HL-60 (cell line): Measurements from ENCODE around the gene DEPDC1.

ENCODE experiments used
- DNase-seq, 2 experiments: peaks; one replicate each; pipeline ENCODE4 v3.0.0-alpha.2; 2010 to 2020; ENCODE audit warnings: low read depth in 1 of 2, low spot score in 1 of 2
- H3K27ac ChIP-seq: fragments of 250-450 bp; sonication (Bioruptor Pico); replicated peaks from 2 replicates; pipeline ENCODE4 v1.5.1; 2020; ENCODE audit warnings: mild to moderate bottlenecking, moderate library complexity
- H3K27me3 ChIP-seq: fragments of 250-450 bp; sonication (Bioruptor Pico); 2 replicates; pipeline ENCODE4 v1.5.1; 2021; ENCODE audit warnings: mild to moderate bottlenecking, moderate library complexity; ENCODE audit not compliant: insufficient read depth, poor library complexity, severe bottlenecking
- H3K4me3 ChIP-seq: replicated peaks from 2 replicates; pipeline ENCODE4 v1.5.1; 2011; ENCODE audit warnings: mild to moderate bottlenecking, control low read depth, low read length; ENCODE audit not compliant: insufficient read depth
- GABPA ChIP-seq: IDR thresholded peaks from 2 replicates; pipeline ENCODE4 v1.6.1; 2012; ENCODE audit warnings: low read depth
- POLR2AphosphoS5 ChIP-seq: IDR thresholded peaks from 2 replicates; pipeline ENCODE4 v1.6.1; 2012; ENCODE audit warnings: low read depth
- SPI1 ChIP-seq: IDR thresholded peaks from 2 replicates; pipeline ENCODE4 v1.6.1; 2012; ENCODE audit warnings: low read depth, mild to moderate bottlenecking, borderline replicate concordance
- TF ChIP-seq, protein P1 (sequence below): IDR thresholded peaks from 2 replicates; pipeline ENCODE4 v1.6.1; 2012; ENCODE audit warnings: low read depth; ENCODE audit not compliant: insufficient replicate concordance
- TF ChIP-seq, protein P2 (sequence below): IDR thresholded peaks from one replicate; pipeline ENCODE4 v1.5.1; 2011; ENCODE audit warnings: low read length, control low read depth, inconsistent platforms; ENCODE audit not compliant: insufficient read depth

The DEPDC1 gene

DNA sequence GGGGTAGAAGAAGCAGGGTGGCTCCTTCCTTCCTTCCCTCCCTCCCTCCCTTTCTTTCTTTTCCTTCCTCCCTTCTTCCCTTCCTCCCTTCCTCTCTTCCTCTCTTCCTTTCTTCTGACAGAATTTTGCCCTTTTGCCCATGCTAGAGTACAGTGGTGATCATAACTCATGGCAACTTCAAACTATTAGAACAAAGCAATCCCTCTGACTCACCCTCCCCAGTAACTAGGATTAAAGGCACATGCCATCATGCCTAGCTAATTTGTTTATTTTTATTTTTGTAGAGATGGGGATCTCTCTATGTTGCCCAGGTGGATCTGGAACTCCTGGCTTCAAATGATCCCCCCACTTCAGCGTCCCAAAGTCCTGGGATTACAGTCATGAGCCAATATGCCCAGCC lies 37.1 kb downstream of the DEPDC1 start:
- DNase-seq = no peak
- TF ChIP-seq GABPA = no peak
- TF ChIP-seq, protein P1, sequence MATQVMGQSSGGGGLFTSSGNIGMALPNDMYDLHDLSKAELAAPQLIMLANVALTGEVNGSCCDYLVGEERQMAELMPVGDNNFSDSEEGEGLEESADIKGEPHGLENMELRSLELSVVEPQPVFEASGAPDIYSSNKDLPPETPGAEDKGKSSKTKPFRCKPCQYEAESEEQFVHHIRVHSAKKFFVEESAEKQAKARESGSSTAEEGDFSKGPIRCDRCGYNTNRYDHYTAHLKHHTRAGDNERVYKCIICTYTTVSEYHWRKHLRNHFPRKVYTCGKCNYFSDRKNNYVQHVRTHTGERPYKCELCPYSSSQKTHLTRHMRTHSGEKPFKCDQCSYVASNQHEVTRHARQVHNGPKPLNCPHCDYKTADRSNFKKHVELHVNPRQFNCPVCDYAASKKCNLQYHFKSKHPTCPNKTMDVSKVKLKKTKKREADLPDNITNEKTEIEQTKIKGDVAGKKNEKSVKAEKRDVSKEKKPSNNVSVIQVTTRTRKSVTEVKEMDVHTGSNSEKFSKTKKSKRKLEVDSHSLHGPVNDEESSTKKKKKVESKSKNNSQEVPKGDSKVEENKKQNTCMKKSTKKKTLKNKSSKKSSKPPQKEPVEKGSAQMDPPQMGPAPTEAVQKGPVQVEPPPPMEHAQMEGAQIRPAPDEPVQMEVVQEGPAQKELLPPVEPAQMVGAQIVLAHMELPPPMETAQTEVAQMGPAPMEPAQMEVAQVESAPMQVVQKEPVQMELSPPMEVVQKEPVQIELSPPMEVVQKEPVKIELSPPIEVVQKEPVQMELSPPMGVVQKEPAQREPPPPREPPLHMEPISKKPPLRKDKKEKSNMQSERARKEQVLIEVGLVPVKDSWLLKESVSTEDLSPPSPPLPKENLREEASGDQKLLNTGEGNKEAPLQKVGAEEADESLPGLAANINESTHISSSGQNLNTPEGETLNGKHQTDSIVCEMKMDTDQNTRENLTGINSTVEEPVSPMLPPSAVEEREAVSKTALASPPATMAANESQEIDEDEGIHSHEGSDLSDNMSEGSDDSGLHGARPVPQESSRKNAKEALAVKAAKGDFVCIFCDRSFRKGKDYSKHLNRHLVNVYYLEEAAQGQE = no peak
- TF ChIP-seq, protein P2, sequence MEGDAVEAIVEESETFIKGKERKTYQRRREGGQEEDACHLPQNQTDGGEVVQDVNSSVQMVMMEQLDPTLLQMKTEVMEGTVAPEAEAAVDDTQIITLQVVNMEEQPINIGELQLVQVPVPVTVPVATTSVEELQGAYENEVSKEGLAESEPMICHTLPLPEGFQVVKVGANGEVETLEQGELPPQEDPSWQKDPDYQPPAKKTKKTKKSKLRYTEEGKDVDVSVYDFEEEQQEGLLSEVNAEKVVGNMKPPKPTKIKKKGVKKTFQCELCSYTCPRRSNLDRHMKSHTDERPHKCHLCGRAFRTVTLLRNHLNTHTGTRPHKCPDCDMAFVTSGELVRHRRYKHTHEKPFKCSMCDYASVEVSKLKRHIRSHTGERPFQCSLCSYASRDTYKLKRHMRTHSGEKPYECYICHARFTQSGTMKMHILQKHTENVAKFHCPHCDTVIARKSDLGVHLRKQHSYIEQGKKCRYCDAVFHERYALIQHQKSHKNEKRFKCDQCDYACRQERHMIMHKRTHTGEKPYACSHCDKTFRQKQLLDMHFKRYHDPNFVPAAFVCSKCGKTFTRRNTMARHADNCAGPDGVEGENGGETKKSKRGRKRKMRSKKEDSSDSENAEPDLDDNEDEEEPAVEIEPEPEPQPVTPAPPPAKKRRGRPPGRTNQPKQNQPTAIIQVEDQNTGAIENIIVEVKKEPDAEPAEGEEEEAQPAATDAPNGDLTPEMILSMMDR = no peak
- TF ChIP-seq SPI1 = no peak
- TF ChIP-seq POLR2AphosphoS5 = no peak
- H3K27me3 ChIP-seq = peaks cover 7% of the 10 kb centered on the region
- H3K4me3 ChIP-seq = no peak overlapping the region
- H3K27ac ChIP-seq = no peak overlapping the region

DNA sequence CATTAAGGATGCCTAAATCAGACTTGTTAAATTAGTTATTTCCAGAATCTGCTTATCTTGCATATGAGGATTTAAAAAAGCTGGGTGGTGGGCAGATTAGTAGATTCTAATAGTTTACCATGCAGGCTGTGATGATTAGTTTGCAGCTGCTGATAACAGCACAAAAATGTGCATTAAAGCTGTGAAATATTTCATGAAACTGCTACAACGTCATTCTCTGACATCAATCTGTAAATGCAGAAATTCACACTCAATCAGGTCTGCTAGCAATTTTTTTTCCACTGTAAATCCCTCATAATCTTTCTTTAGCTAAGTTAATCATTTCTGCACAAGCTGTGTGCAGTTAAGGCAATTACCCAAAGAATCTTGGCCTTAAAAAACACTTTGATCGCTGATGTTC lies 37.8 kb downstream of the DEPDC1 start:
- Histone ChIP-seq H3K27ac (no peak overlapping the region), H3K4me3 (no peak overlapping the region), H3K27me3 (peaks cover 7% of the 10 kb centered on the region)
- TF ChIP-seq, protein P1 = no peak
- TF ChIP-seq GABPA = no peak
- TF ChIP-seq SPI1 = no peak
- TF ChIP-seq, protein P2 = no peak
- TF ChIP-seq POLR2AphosphoS5 = no peak
- no peak for DNase-seq

DNA sequence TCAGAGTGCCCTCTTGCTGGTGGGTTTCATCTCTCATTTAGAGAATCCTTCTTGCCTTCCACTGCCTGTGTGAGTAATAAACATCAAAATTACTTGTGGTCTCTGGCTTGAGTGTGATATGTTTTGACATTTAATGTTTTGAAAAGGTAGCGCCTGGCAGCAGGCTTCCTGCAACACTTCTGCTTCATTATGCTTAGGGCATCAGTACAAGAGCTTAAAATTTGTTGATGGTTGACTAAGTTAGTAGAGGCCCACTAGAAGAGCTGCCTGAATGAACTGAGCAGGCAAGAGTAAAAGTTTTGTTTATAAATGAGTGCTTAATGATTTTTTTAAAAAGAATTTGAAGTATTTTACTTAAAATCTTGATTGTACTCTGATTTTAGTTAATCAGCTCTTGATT lies 40.7 kb downstream of the DEPDC1 start:
- H3K27ac ChIP-seq = no peak overlapping the region
- peaks cover 7% of the 10 kb centered on the region for H3K27me3 ChIP-seq
- no peak for TF ChIP-seq GABPA
- no peak overlapping the region for H3K4me3 ChIP-seq
- DNase-seq = no peak

DNA sequence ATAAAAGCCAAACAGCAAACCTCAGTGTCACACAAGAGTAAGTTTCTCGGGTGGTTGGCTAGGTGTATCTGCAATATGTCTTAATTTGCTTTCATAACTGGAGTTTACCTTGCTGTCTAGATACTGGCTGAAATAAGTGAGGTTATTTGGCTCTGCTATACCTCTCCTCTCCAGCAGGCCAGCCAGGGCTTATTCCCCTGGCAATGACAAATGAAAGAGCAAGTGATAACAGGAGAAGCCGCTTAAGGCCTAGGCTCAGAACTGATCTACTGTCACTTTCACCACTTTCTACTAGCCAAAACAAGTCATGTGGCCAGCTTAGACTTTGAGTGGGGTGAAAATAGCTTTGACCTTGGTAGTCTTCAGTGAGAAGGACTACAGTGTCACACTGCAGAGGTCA lies 42.3 kb downstream of the DEPDC1 start:
- H3K27ac ChIP-seq = no peak overlapping the region
- peaks cover 7% of the 10 kb centered on the region for H3K27me3 ChIP-seq
- H3K4me3 ChIP-seq = no peak overlapping the region
- TF ChIP-seq GABPA (no peak), POLR2AphosphoS5 (no peak), SPI1 (no peak)
- TF ChIP-seq, protein P1 = no peak
- TF ChIP-seq, protein P2 = no peak
- DNase-seq = no peak
